ENCODE data around the gene PLCB2. TPM values are rescaled to one million over a fixed set of nuclear protein-coding genes. Genes with fewer than 3 reads are reported as not detected.

PLCB2 gene
- total RNA-seq, 4 donors from 2014 or later = 1.5 to 13.5 (median 8.8) TPM

- H3K4me3 ChIP-seq = no peak overlapping the region
- ATAC-seq = no peak
- no peak for TF ChIP-seq POLR2AphosphoS5 (IDR thresholded peaks at IDR 0.05)
- TF ChIP-seq CTCF (IDR thresholded peaks at IDR 0.05) = no peak
- no peak for TF ChIP-seq EP300 (IDR thresholded peaks at IDR 0.05)
- no peak for TF ChIP-seq POLR2A (IDR thresholded peaks at IDR 0.05)
- no peaks in the 10 kb centered on the region for H3K9me3 ChIP-seq
- peaks cover 9% of the 10 kb centered on the region for H3K27me3 ChIP-seq
- 76 to 92% methylated on average over 2 to 4 of the region's 4 CpGs for WGBS, 2 donors (ENCODE audit: low coverage in 1 of 2)
- H3K4me1 ChIP-seq = no peaks in the 10 kb centered on the region
- H3K27ac ChIP-seq = no peak overlapping the region
- H3K36me3 ChIP-seq = no peaks in the 10 kb centered on the region
Measured at GRCh38 chr15:40314723-40315276, 7.1 kb upstream of the PLCB2 start.

GRCh38 chr15:40313531-40314398 is 6.0 kb upstream of the PLCB2 start:
- Histone ChIP-seq H3K4me1 (no peaks in the 10 kb centered on the region), H3K27ac (no peak overlapping the region), H3K36me3 (no peaks in the 10 kb centered on the region), H3K27me3 (peaks cover 9% of the 10 kb centered on the region), H3K4me3 (no peak overlapping the region), H3K9me3 (no peaks in the 10 kb centered on the region)
- peak; percentile 54 for ATAC-seq
- whole genome bisulfite sequencing, 2 donors (ENCODE audit: low coverage in 1 of 2) = 28 to 60% methylated on average over 4 to 7 of the region's 10 CpGs
- TF ChIP-seq POLR2A (IDR thresholded peaks at IDR 0.05) (no peak), CTCF (IDR thresholded peaks at IDR 0.05) (no peak), EP300 (IDR thresholded peaks at IDR 0.05) (no peak), POLR2AphosphoS5 (IDR thresholded peaks at IDR 0.05) (no peak)

- peaks cover 0 to 5% (median 0%) of the 10 kb centered on the region in 3 donors for H3K4me1 ChIP-seq
- H3K27me3 ChIP-seq = peaks cover 9% of the 10 kb centered on the region
- H3K36me3 ChIP-seq = no peaks in the 10 kb centered on the region
- WGBS, 2 donors (ENCODE audit: low coverage in 1 of 2) = 91 to 100% methylated on average over 1 to 8 of the region's 10 CpGs
- H3K9me3 ChIP-seq = no peaks in the 10 kb centered on the region
- TF ChIP-seq CTCF (IDR thresholded peaks at IDR 0.05) (no peak), EP300 (IDR thresholded peaks at IDR 0.05) (no peak), POLR2AphosphoS5 (IDR thresholded peaks at IDR 0.05) (no peak), POLR2A (IDR thresholded peaks at IDR 0.05) (no peak)
- H3K4me3 ChIP-seq = no peak overlapping the region
- no peak overlapping the region for H3K27ac ChIP-seq
- no peak for ATAC-seq
Measured at GRCh38 chr15:40312370-40313158, 4.8 kb upstream of the PLCB2 start.

GRCh38 chr15:40310993-40311392 is 3.3 kb upstream of the PLCB2 start:
- Histone ChIP-seq H3K27ac (no peak overlapping the region), H3K27me3 (no peaks in the 10 kb centered on the region), H3K9me3 (no peaks in the 10 kb centered on the region), H3K36me3 (no peaks in the 10 kb centered on the region), H3K4me3 (no peak overlapping the region), H3K4me1 (peaks cover 0 to 10% (median 0%) of the 10 kb centered on the region in 3 donors)
- TF ChIP-seq CTCF (IDR thresholded peaks at IDR 0.05) (no peak), POLR2AphosphoS5 (IDR thresholded peaks at IDR 0.05) (no peak), POLR2A (IDR thresholded peaks at IDR 0.05) (no peak), EP300 (IDR thresholded peaks at IDR 0.05) (no peak)
- 33 to 42% methylated on average over 1 to 2 of the region's 3 CpGs for WGBS, 2 donors (ENCODE audit: low coverage in 1 of 2)
- ATAC-seq = no peak

Data from gastroesophageal sphincter (tissue), 4 donors.